CD14-positive monocyte (primary cell): ENCODE measurements around the gene THSD4. TPM values are rescaled to one million over a fixed set of nuclear protein-coding genes. Genes with fewer than 3 reads are reported as not detected.

Experiments used
- DNase-seq, 3 donors: peaks; one replicate each; pipeline ENCODE4 v3.0.0-alpha.2; 2011 to 2022
- H2AFZ ChIP-seq: 2 replicates; pipeline ENCODE4 v1.6.0; 2012; ENCODE audit warnings: mild to moderate bottlenecking, low read depth, low read length, inconsistent platforms; ENCODE audit not compliant: insufficient read depth, poor library complexity, severe bottlenecking
- H3K27ac ChIP-seq, 2 donors: 1 replicate in 1 of 2; 2 replicates in 1 of 2; pipeline ENCODE4 v1.5.1; 2012 to 2013; ENCODE audit warnings: low read length in 2 of 2, control low read depth in 1 of 2, inconsistent platforms in 1 of 2, low read depth in 1 of 2, mild to moderate bottlenecking in 1 of 2
- H3K27me3 ChIP-seq, 2 donors: one replicate each; pipeline versions ENCODE4 v1.6.0 to v1.6.1; 2011 to 2013; ENCODE audit warnings: low read length in 2 of 2; ENCODE audit not compliant: control insufficient read depth in 2 of 2, insufficient read depth in 2 of 2
- H3K36me3 ChIP-seq, 2 donors: replicated peaks in 1 of 2; 1 replicate in 1 of 2; 2 replicates in 1 of 2; pipeline versions ENCODE4 v1.5.1 to v1.6.1; 2012 to 2013; ENCODE audit warnings: low read length in 2 of 2, control low read depth in 1 of 2, inconsistent platforms in 1 of 2, mild to moderate bottlenecking in 1 of 2; ENCODE audit not compliant: insufficient read depth in 2 of 2, control insufficient read depth in 1 of 2
- H3K4me1 ChIP-seq, 2 donors: 1 replicate in 1 of 2; 2 replicates in 1 of 2; pipeline versions ENCODE4 v1.5.1 to v1.6.1; 2012 to 2013; ENCODE audit warnings: low read length in 2 of 2, control low read depth in 1 of 2, inconsistent platforms in 1 of 2, mild to moderate bottlenecking in 1 of 2, moderate library complexity in 1 of 2; ENCODE audit not compliant: insufficient read depth in 2 of 2, control insufficient read depth in 1 of 2
- H3K4me2 ChIP-seq: replicated peaks from 2 replicates; pipeline ENCODE3; 2012; ENCODE audit warnings: low read length, moderate library complexity, mild to moderate bottlenecking; ENCODE audit not compliant: poor library complexity, severe bottlenecking; ENCODE audit errors: extremely low read depth
- H3K4me3 ChIP-seq, 3 experiments: fragments of 200-600 bp in 1 of 3; sonication (generic) in 1 of 3; replicated peaks in 1 of 3; 1 replicate in 2 of 3; 2 replicates in 1 of 3; pipeline ENCODE4 v1.5.1; 2011 to 2013; ENCODE audit warnings: low read length in 3 of 3, mild to moderate bottlenecking in 3 of 3, control low read depth in 2 of 3, low read depth in 2 of 3, inconsistent platforms in 1 of 3, moderate library complexity in 1 of 3
- H3K79me2 ChIP-seq: 2 replicates; pipeline ENCODE4 v1.6.0; 2012; ENCODE audit warnings: mild to moderate bottlenecking, control low read depth, inconsistent platforms, low read length, moderate library complexity; ENCODE audit not compliant: insufficient read depth
- H3K9ac ChIP-seq: 2 replicates; pipeline ENCODE4 v1.6.0; 2017; ENCODE audit warnings: low read length, mild to moderate bottlenecking; ENCODE audit not compliant: insufficient read depth, poor library complexity, severe bottlenecking
- H3K9me3 ChIP-seq, 2 donors: replicated peaks in 1 of 2; 1 replicate in 1 of 2; 2 replicates in 1 of 2; pipeline versions ENCODE4 v1.5.1 to v1.6.1; 2012 to 2013; ENCODE audit warnings: low read length in 2 of 2, control low read depth in 1 of 2; ENCODE audit not compliant: control insufficient read depth in 1 of 2, insufficient read depth in 1 of 2
- H4K20me1 ChIP-seq: 2 replicates; pipeline ENCODE4 v1.6.0; 2012; ENCODE audit warnings: mild to moderate bottlenecking, low read length, control low read depth, moderate library complexity; ENCODE audit not compliant: insufficient read depth
- H3K27ac Mint-ChIP-seq, 7 donors: one replicate each; pipeline ENCODE4 v1.8.0; 2020; ENCODE audit warnings: mild to moderate bottlenecking in 7 of 7, mixed read lengths in 7 of 7, moderate library complexity in 6 of 7, inconsistent platforms in 2 of 7
- H3K27me3 Mint-ChIP-seq, 3 donors: one replicate each; pipeline ENCODE4 v1.8.0; 2021 to 2022; ENCODE audit warnings: low read depth in 3 of 3, mild to moderate bottlenecking in 3 of 3, mixed read lengths in 3 of 3, moderate library complexity in 3 of 3, inconsistent platforms in 1 of 3
- H3K36me3 Mint-ChIP-seq, 2 donors: one replicate each; pipeline ENCODE4 v1.8.0; 2020; ENCODE audit warnings: mixed read lengths in 2 of 2, inconsistent platforms in 1 of 2, mild to moderate bottlenecking in 1 of 2
- H3K4me1 Mint-ChIP-seq: one replicate; pipeline ENCODE4 v1.8.0; 2020; ENCODE audit warnings: mild to moderate bottlenecking, mixed read lengths
- H3K4me3 Mint-ChIP-seq, 2 donors: one replicate each; pipeline ENCODE4 v1.8.0; 2020; ENCODE audit warnings: mild to moderate bottlenecking in 2 of 2, mixed read lengths in 2 of 2, moderate library complexity in 1 of 2
- H3K9me3 Mint-ChIP-seq, 7 donors: one replicate each; pipeline ENCODE4 v1.8.0; 2020 to 2022; ENCODE audit warnings: mixed read lengths in 7 of 7, mild to moderate bottlenecking in 6 of 7, moderate library complexity in 6 of 7, inconsistent platforms in 2 of 7
- WGBS: methylation state at CpG from one replicate; pipeline ENCODE4 v1.1.5; 2013; ENCODE audit warnings: missing lambda C conversion rate; ENCODE audit not compliant: insufficient coverage; 5-methylcytosine and 5-hydroxymethylcytosine counted together
- intact Hi-C, 2 donors: fragments of 100-400 bp; cut with micrococcal nuclease; formaldehyde crosslinking; loops; one replicate each; pipeline versions ENCODE4 v1.15.0 to v1.15.1; 2023
- polyA plus RNA-seq, 3 donors: library from polyadenylated mRNA; depleted of rRNA in 1 of 3; unstranded in 2 of 3; stranded (reverse) in 1 of 3; fragments of 300-500 nt in 2 of 3; fragments of >200 nt in 1 of 3; fragmentation: Illumina TruSeq in 2 of 3; gene quantifications; 1 replicate in 2 of 3; 2 replicates in 1 of 3; pipeline ENCODE4 v1.2.3, GENCODE V29; 2012 to 2021
- TF ChIP-seq, protein P1 (sequence below): fragments of 200-600 bp; IDR thresholded peaks from one replicate; pipeline ENCODE4 v1.8.0; 2022; ENCODE audit warnings: antibody characterized with exemption, mild to moderate bottlenecking

THSD4 gene
- polyA plus RNA-seq, 3 donors = not detected

DNA sequence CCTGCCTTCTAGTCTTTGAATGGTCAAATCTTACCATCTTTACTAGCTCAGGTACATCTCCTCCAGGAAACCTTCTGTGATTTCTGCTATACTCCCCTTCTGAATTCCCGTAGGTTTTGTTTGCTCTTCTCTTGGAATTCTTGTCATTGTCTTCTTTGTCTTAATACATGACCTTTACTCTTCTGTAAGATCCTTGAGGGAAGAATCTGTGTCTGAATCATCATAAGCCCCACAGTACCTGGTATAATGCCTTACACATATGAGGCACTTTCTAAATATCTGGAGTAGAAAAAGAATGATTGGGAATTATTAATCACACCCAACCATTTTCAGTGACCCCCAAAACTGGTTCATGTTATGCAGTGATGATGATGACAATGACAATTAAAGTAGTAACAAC lies 485.0 kb downstream of the THSD4 start:
- Mint-ChIP-seq H3K4me1 (no peaks in the 10 kb centered on the region), H3K36me3 (no peaks in the 10 kb centered on the region), H3K27me3 (peaks cover 0 to 6% (median 3%) of the 10 kb centered on the region in 3 donors), H3K9me3 (peaks cover 3 to 12% (median 6%) of the 10 kb centered on the region in 7 donors), H3K27ac (no peak overlapping the region), H3K4me3 (no peak overlapping the region)
- H3K9ac ChIP-seq = no peak overlapping the region
- no peaks in the 10 kb centered on the region for H3K79me2 ChIP-seq
- H3K27me3 ChIP-seq = no peaks in the 10 kb centered on the region
- H3K4me1 ChIP-seq = no peaks in the 10 kb centered on the region
- no CpG with 5 or more reads among the region's 1 CpG for WGBS
- no peak overlapping the region for H3K27ac ChIP-seq
- TF ChIP-seq, protein P1, sequence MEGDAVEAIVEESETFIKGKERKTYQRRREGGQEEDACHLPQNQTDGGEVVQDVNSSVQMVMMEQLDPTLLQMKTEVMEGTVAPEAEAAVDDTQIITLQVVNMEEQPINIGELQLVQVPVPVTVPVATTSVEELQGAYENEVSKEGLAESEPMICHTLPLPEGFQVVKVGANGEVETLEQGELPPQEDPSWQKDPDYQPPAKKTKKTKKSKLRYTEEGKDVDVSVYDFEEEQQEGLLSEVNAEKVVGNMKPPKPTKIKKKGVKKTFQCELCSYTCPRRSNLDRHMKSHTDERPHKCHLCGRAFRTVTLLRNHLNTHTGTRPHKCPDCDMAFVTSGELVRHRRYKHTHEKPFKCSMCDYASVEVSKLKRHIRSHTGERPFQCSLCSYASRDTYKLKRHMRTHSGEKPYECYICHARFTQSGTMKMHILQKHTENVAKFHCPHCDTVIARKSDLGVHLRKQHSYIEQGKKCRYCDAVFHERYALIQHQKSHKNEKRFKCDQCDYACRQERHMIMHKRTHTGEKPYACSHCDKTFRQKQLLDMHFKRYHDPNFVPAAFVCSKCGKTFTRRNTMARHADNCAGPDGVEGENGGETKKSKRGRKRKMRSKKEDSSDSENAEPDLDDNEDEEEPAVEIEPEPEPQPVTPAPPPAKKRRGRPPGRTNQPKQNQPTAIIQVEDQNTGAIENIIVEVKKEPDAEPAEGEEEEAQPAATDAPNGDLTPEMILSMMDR = no peak
- H3K4me2 ChIP-seq = no peak overlapping the region
- no peak for DNase-seq
- H3K36me3 ChIP-seq = no peaks in the 10 kb centered on the region
- H4K20me1 ChIP-seq = no peaks in the 10 kb centered on the region
- peaks cover 0 to 2% of the 10 kb centered on the region in 2 donors for H3K9me3 ChIP-seq
- intact Hi-C loops = no loop called here
- no peak overlapping the region for H3K4me3 ChIP-seq
- H2AFZ ChIP-seq = no peak overlapping the region

DNA sequence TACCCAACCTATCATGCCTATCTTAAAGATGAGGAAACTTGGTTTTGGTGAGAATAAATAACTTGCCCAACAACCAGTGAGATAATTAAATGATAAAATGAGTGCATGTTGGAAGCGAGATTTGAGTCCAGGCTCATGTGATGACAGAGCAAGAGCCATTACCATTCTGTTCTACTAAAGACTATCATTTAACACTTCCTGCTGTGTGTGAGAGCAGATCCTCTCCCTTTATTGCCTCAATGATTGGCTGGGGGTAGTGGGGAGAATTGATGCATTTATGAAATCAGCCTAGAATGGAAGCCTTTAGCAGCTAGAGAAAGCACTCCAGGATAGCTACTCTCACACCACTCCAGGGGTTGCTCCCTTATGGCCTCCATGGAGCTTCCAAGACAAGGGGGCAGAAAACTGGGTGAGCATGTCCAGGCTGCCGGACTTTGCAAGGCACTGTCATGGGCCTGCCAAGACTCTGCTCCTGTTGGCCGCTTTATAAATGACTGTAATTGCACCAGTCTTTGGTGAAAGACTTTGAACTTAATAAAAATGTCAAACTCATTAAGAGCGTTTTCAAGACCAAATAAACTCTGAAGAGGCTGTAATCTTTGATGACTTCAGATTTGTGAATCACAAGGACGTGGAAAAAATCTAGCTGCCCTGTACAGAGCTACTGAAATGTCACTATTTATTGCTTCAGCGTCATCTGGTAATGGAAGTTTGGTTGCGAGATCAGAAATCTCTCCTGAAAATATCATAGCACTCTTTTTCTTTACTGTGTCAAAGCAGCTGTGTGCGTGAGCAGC lies 486.0 kb downstream of the THSD4 start:
- DNase-seq = no peak
- no peaks in the 10 kb centered on the region for H3K4me1 Mint-ChIP-seq
- TF ChIP-seq, protein P1 = no peak
- peaks cover 1 to 8% (median 5%) of the 10 kb centered on the region in 7 donors for H3K9me3 Mint-ChIP-seq
- Histone ChIP-seq H3K27ac (no peak overlapping the region), H3K9ac (no peak overlapping the region), H2AFZ (no peak overlapping the region), H3K4me1 (no peaks in the 10 kb centered on the region), H4K20me1 (no peaks in the 10 kb centered on the region), H3K79me2 (no peaks in the 10 kb centered on the region), H3K36me3 (no peaks in the 10 kb centered on the region), H3K9me3 (peaks cover 0 to 3% of the 10 kb centered on the region in 2 donors), H3K4me3 (no peak overlapping the region), H3K4me2 (no peak overlapping the region), H3K27me3 (no peaks in the 10 kb centered on the region)
- H3K27ac Mint-ChIP-seq = no peak overlapping the region
- intact Hi-C loops = no loop called here
- no peaks in the 10 kb centered on the region for H3K36me3 Mint-ChIP-seq
- H3K27me3 Mint-ChIP-seq = peaks cover 0 to 3% (median 3%) of the 10 kb centered on the region in 3 donors
- WGBS = 90% methylated on average over 4 of the region's 8 CpGs
- H3K4me3 Mint-ChIP-seq = no peak overlapping the region
